HEK293 (cell line): ENCODE results near the gene GREB1L.

Source experiments
- CTCF ChIA-PET: fragments of 350-600 bp; formaldehyde crosslinking; extraction: SDS; loops from one replicate; lab custom pipeline; 2021; ENCODE audit warnings: antibody characterized with exemption; lab: Yijun Ruan, JAX
- POLR2A ChIA-PET: fragments of 300-600 bp; formaldehyde crosslinking; extraction: SDS; loops from one replicate; lab custom pipeline; 2020; ENCODE audit warnings: antibody characterized with exemption, inconsistent platforms; lab: Yijun Ruan, JAX
- H3K27ac ChIP-seq: fragments of 200-500 bp; sonication (Bioruptor generic); 2 replicates; pipeline ENCODE4 v1.5.1; 2014; ENCODE audit warnings: low read depth, low read length, control low read depth, inconsistent platforms; ENCODE audit errors: extremely low read depth
- H3K36me3 ChIP-seq, 2 experiments: fragments of 200-500 bp in 1 of 2; sonication (Bioruptor generic) in 1 of 2; 1 replicate in 1 of 2; 2 replicates in 1 of 2; pipeline ENCODE4 v1.5.1; 2014 to 2017; ENCODE audit warnings: inconsistent platforms in 2 of 2, low read length in 2 of 2; ENCODE audit not compliant: control insufficient read depth in 2 of 2, insufficient read depth in 1 of 2
- H3K4me1 ChIP-seq: fragments of 200-500 bp; sonication (Bioruptor generic); 2 replicates; pipeline ENCODE4 v1.5.1; 2014; ENCODE audit warnings: mild to moderate bottlenecking, low read length, inconsistent platforms; ENCODE audit not compliant: control insufficient read depth, insufficient read depth
- H3K4me3 ChIP-seq: 2 replicates; pipeline ENCODE4 v1.5.1; 2011; ENCODE audit warnings: low read depth, mild to moderate bottlenecking, control low read depth, low read length, moderate library complexity
- H3K9me3 ChIP-seq: fragments of 200-500 bp; sonication (Bioruptor generic); 2 replicates; pipeline ENCODE4 v1.5.1; 2014; ENCODE audit warnings: low read depth, low read length, inconsistent platforms; ENCODE audit not compliant: control insufficient read depth, insufficient read depth
- KLF1 ChIP-seq: fragments of 450-650 bp; formaldehyde crosslinking; IDR thresholded peaks from 2 replicates; pipeline ENCODE4 v1.5.1; 2016; ENCODE audit warnings: missing biosample characterization, missing genetic modification characterization
- REST ChIP-seq: fragments of 450-650 bp; formaldehyde crosslinking; IDR thresholded peaks from 2 replicates; pipeline ENCODE4 v1.5.1; 2016; ENCODE audit warnings: missing biosample characterization, missing genetic modification characterization
- ZFHX2 ChIP-seq: fragments of 450-650 bp; formaldehyde crosslinking; conservative IDR thresholded peaks from 2 replicates; pipeline ENCODE4 v1.5.1; 2016; ENCODE audit warnings: missing biosample characterization, missing genetic modification characterization
- ZFP37 ChIP-seq: fragments of 450-650 bp; formaldehyde crosslinking; IDR thresholded peaks from 2 replicates; pipeline ENCODE4 v1.5.1; 2016; ENCODE audit warnings: missing biosample characterization, missing genetic modification characterization
- ZNF23 ChIP-seq: fragments of 450-650 bp; formaldehyde crosslinking; IDR thresholded peaks from 2 replicates; pipeline ENCODE4 v1.5.1; 2016; ENCODE audit warnings: missing biosample characterization, missing genetic modification characterization, borderline replicate concordance
- ZNF248 ChIP-seq: fragments of 450-650 bp; formaldehyde crosslinking; IDR thresholded peaks from 2 replicates; pipeline ENCODE4 v1.5.1; 2017; ENCODE audit warnings: missing biosample characterization, missing genetic modification characterization
- ZNF404 ChIP-seq: fragments of 450-650 bp; formaldehyde crosslinking; IDR thresholded peaks from 2 replicates; pipeline ENCODE4 v1.5.1; 2017; ENCODE audit warnings: missing biosample characterization, missing genetic modification characterization
- ZNF473 ChIP-seq: fragments of 450-650 bp; formaldehyde crosslinking; IDR thresholded peaks from 2 replicates; pipeline ENCODE4 v1.5.1; 2017; ENCODE audit warnings: missing biosample characterization, missing genetic modification characterization
- ZNF548 ChIP-seq: fragments of 450-650 bp; formaldehyde crosslinking; IDR thresholded peaks from 2 replicates; pipeline ENCODE4 v1.5.1; 2016; ENCODE audit warnings: missing biosample characterization, missing genetic modification characterization
- ZNF555 ChIP-seq: fragments of 450-650 bp; formaldehyde crosslinking; conservative IDR thresholded peaks from 2 replicates; pipeline ENCODE4 v1.5.1; 2017; ENCODE audit warnings: missing biosample characterization, mild to moderate bottlenecking, missing genetic modification characterization, inconsistent platforms
- ZNF623 ChIP-seq: fragments of 450-650 bp; formaldehyde crosslinking; IDR thresholded peaks from 2 replicates; pipeline ENCODE4 v1.5.1; 2016; ENCODE audit warnings: missing biosample characterization, missing genetic modification characterization
- TF ChIP-seq, protein P1 (sequence below): fragments of 450-650 bp; formaldehyde crosslinking; IDR thresholded peaks from 2 replicates; pipeline ENCODE4 v1.5.1; 2016; ENCODE audit warnings: missing biosample characterization, missing genetic modification characterization, borderline replicate concordance
- TF ChIP-seq, protein P2 (sequence below): fragments of 450-650 bp; formaldehyde crosslinking; IDR thresholded peaks from 2 replicates; pipeline ENCODE4; 2016; ENCODE audit warnings: missing biosample characterization, missing genetic modification characterization
- TF ChIP-seq, protein P3 (sequence below): fragments of 450-650 bp; formaldehyde crosslinking; IDR thresholded peaks from 2 replicates; pipeline ENCODE4 v1.5.1; 2016; ENCODE audit warnings: missing biosample characterization, missing genetic modification characterization
- TF ChIP-seq, protein P4 (sequence below): fragments of 450-650 bp; formaldehyde crosslinking; IDR thresholded peaks from 2 replicates; pipeline ENCODE4 v1.5.1; 2016; ENCODE audit warnings: missing biosample characterization, missing genetic modification characterization

Gene GREB1L

GRCh38 chr18:21522530-21522929, 280.5 kb downstream of the GREB1L start:
- Histone ChIP-seq H3K4me3 (no peak overlapping the region), H3K27ac (no peak overlapping the region), H3K9me3 (no peaks in the 10 kb centered on the region), H3K4me1 (no peaks in the 10 kb centered on the region), H3K36me3 (peaks cover 18 to 81% of the 10 kb centered on the region in 2 experiments)
- CTCF ChIA-PET, result no interaction called here
- POLR2A ChIA-PET, result no interaction called here
- TF ChIP-seq, protein P1, sequence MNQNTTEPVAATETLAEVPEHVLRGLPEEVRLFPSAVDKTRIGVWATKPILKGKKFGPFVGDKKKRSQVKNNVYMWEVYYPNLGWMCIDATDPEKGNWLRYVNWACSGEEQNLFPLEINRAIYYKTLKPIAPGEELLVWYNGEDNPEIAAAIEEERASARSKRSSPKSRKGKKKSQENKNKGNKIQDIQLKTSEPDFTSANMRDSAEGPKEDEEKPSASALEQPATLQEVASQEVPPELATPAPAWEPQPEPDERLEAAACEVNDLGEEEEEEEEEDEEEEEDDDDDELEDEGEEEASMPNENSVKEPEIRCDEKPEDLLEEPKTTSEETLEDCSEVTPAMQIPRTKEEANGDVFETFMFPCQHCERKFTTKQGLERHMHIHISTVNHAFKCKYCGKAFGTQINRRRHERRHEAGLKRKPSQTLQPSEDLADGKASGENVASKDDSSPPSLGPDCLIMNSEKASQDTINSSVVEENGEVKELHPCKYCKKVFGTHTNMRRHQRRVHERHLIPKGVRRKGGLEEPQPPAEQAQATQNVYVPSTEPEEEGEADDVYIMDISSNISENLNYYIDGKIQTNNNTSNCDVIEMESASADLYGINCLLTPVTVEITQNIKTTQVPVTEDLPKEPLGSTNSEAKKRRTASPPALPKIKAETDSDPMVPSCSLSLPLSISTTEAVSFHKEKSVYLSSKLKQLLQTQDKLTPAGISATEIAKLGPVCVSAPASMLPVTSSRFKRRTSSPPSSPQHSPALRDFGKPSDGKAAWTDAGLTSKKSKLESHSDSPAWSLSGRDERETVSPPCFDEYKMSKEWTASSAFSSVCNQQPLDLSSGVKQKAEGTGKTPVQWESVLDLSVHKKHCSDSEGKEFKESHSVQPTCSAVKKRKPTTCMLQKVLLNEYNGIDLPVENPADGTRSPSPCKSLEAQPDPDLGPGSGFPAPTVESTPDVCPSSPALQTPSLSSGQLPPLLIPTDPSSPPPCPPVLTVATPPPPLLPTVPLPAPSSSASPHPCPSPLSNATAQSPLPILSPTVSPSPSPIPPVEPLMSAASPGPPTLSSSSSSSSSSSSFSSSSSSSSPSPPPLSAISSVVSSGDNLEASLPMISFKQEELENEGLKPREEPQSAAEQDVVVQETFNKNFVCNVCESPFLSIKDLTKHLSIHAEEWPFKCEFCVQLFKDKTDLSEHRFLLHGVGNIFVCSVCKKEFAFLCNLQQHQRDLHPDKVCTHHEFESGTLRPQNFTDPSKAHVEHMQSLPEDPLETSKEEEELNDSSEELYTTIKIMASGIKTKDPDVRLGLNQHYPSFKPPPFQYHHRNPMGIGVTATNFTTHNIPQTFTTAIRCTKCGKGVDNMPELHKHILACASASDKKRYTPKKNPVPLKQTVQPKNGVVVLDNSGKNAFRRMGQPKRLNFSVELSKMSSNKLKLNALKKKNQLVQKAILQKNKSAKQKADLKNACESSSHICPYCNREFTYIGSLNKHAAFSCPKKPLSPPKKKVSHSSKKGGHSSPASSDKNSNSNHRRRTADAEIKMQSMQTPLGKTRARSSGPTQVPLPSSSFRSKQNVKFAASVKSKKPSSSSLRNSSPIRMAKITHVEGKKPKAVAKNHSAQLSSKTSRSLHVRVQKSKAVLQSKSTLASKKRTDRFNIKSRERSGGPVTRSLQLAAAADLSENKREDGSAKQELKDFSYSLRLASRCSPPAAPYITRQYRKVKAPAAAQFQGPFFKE (tag by site-specific recombination), result no peak
- TF ChIP-seq ZNF404 (no peak), ZNF23 (tag by site-specific recombination) (no peak), ZNF555 (tag by site-specific recombination) (no peak), ZNF548 (tag by site-specific recombination) (no peak), ZNF248 (no peak), KLF1 (tag by site-specific recombination) (no peak), ZNF473 (tag by site-specific recombination) (no peak), ZFHX2 (tag by site-specific recombination) (no peak)
- TF ChIP-seq, protein P2, sequence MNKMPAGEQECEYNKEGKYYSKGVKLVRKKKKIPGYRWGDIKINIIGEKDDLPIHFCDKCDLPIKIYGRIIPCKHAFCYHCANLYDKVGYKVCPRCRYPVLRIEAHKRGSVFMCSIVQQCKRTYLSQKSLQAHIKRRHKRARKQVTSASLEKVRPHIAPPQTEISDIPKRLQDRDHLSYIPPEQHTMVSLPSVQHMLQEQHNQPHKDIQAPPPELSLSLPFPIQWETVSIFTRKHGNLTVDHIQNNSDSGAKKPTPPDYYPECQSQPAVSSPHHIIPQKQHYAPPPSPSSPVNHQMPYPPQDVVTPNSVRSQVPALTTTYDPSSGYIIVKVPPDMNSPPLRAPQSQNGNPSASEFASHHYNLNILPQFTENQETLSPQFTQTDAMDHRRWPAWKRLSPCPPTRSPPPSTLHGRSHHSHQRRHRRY (tag by site-specific recombination), result no peak
- TF ChIP-seq, protein P3, sequence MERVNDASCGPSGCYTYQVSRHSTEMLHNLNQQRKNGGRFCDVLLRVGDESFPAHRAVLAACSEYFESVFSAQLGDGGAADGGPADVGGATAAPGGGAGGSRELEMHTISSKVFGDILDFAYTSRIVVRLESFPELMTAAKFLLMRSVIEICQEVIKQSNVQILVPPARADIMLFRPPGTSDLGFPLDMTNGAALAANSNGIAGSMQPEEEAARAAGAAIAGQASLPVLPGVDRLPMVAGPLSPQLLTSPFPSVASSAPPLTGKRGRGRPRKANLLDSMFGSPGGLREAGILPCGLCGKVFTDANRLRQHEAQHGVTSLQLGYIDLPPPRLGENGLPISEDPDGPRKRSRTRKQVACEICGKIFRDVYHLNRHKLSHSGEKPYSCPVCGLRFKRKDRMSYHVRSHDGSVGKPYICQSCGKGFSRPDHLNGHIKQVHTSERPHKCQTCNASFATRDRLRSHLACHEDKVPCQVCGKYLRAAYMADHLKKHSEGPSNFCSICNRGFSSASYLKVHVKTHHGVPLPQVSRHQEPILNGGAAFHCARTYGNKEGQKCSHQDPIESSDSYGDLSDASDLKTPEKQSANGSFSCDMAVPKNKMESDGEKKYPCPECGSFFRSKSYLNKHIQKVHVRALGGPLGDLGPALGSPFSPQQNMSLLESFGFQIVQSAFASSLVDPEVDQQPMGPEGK, result no peak
- TF ChIP-seq, protein P4, sequence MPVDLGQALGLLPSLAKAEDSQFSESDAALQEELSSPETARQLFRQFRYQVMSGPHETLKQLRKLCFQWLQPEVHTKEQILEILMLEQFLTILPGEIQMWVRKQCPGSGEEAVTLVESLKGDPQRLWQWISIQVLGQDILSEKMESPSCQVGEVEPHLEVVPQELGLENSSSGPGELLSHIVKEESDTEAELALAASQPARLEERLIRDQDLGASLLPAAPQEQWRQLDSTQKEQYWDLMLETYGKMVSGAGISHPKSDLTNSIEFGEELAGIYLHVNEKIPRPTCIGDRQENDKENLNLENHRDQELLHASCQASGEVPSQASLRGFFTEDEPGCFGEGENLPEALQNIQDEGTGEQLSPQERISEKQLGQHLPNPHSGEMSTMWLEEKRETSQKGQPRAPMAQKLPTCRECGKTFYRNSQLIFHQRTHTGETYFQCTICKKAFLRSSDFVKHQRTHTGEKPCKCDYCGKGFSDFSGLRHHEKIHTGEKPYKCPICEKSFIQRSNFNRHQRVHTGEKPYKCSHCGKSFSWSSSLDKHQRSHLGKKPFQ (tag by site-specific recombination), result no peak

- POLR2A ChIA-PET, result no interaction called here
- TF ChIP-seq ZFP37 (tag by site-specific recombination) (no peak), REST (tag by site-specific recombination) (no peak), ZNF623 (no peak)
- TF ChIP-seq, all 188 proteins: peak for 0
- H3K27ac ChIP-seq, result no peak overlapping the region
- no peaks in the 10 kb centered on the region for H3K4me1 ChIP-seq
- peaks cover 12 to 69% of the 10 kb centered on the region in 2 experiments for H3K36me3 ChIP-seq
- no peaks in the 10 kb centered on the region for H3K9me3 ChIP-seq
- no peak overlapping the region for H3K4me3 ChIP-seq
- CTCF ChIA-PET, result interaction anchor here (0.6 to 1.2 kb wide), 2 partner anchors 75 to 291 kb away, joined by 3 to 5 read pairs; no protein-coding TSS in a partner anchor
Measured at GRCh38 chr18:21525916-21526315, 283.9 kb downstream of the GREB1L start.
